Activated CD4-positive, alpha-beta T cell treated with anti-CD3 and anti-CD28 coated beads, Interleukin-2, amount 10 ng/mL, durations not matched to agents 24 days and 14 days (primary cell): ENCODE results near the gene ONECUT3. TPM values are rescaled to one million over a fixed set of nuclear protein-coding genes. Genes with fewer than 3 reads are reported as not detected.

ENCODE experiments used
- DNase-seq: peaks from one replicate; pipeline ENCODE4 v3.0.0; 2022
- H3K27ac Mint-ChIP-seq: one replicate; pipeline ENCODE4 v1.8.0; 2022; ENCODE audit warnings: mild to moderate bottlenecking, mixed read lengths
- H3K27me3 Mint-ChIP-seq: one replicate; pipeline ENCODE4 v1.8.0; 2022; ENCODE audit warnings: mixed read lengths
- H3K36me3 Mint-ChIP-seq: one replicate; pipeline ENCODE4 v1.8.0; 2022; ENCODE audit warnings: low read depth, mild to moderate bottlenecking, mixed read lengths
- H3K4me1 Mint-ChIP-seq: one replicate; pipeline ENCODE4 v1.8.0; 2021; ENCODE audit warnings: mixed read lengths
- H3K4me3 Mint-ChIP-seq: one replicate; pipeline ENCODE4 v1.8.0; 2022; ENCODE audit warnings: mild to moderate bottlenecking, moderate library complexity, mixed read lengths
- H3K9me3 Mint-ChIP-seq: one replicate; pipeline ENCODE4 v1.8.0; 2021; ENCODE audit warnings: mixed read lengths
- intact Hi-C: fragments of 100-400 bp; cut with micrococcal nuclease; formaldehyde crosslinking; loops from one replicate; pipeline ENCODE4 v1.15.1; 2023
- total RNA-seq: library from RNA; stranded (reverse); gene quantifications from 2 replicates; pipeline ENCODE4 v1.2.3, GENCODE V29; 2022

Gene ONECUT3
- total RNA-seq, 1 donor from 2014 or later: not detected

DNA sequence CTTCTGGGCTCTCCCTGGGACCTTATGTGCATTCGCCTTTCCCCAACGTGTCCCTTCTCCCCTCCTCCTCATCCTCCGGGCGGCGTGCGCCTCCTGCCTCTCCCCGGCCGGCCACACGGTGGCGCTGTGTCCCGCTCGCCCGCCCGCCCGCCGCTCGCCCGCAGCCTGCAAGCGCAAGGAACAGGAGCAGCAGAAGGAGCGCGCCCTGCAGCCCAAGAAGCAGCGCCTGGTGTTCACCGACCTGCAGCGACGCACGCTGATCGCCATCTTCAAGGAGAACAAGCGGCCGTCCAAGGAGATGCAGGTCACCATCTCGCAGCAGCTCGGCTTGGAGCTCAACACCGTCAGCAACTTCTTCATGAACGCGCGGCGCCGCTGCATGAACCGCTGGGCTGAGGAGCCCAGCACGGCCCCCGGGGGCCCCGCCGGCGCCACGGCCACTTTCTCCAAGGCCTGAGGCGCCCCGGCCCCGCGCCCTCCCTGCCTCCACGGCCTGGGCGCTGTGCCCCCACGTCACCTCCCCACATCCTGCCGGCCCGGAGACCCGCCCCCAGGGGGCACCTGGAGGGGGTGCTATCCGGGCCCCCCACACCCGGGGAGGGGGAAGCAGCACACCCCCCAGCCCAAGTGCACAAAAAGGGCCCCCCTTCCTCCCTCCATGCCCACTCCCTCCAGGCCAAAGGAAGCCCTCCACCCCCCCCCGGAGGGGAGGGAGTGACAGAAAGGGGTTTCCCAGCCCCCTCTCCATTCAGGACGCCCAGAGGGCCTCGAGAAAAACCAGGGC lies 21.9 kb downstream of the ONECUT3 start:
- intact Hi-C loops: no loop called here
- H3K4me3 Mint-ChIP-seq: no peak overlapping the region
- H3K4me1 Mint-ChIP-seq: no peaks in the 10 kb centered on the region
- H3K9me3 Mint-ChIP-seq: peaks cover 4% of the 10 kb centered on the region
- peaks cover 5% of the 10 kb centered on the region for H3K36me3 Mint-ChIP-seq
- no peak for DNase-seq
- H3K27me3 Mint-ChIP-seq: peaks cover 51% of the 10 kb centered on the region
- no peak overlapping the region for H3K27ac Mint-ChIP-seq

DNA sequence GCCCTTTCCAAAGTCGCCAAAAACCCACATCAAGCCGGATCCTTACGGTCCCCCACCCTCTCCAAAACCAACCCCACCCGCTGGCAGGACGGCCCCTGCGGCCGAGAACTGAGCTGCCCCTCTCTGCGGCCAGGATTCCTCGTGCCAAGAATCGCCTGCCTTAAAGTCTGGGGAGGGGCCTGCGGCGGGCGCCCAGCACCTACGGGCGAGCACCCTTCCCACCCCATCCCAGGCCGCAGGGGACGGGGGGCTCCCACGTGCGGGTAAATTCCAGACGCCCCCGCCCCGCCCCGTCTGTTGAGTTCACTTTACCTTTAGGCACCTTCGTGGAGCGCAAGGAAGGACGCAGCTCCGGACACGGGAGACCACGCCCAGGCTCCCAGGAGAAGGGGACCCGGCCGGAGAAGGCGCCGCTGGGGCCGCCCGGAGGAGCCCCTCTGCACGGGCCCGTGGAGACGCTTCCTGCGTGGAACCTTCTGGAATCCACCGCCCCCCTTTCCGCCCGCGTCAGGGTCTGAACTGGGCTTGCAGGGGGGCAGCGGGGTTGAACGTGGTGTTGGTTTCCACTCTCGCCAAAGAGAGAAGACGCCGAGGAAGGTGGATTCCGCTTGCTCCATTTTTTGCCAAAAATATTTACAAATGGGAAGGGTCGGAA lies 22.8 kb downstream of the ONECUT3 start:
- no peak for DNase-seq
- peaks cover 5% of the 10 kb centered on the region for H3K36me3 Mint-ChIP-seq
- no peaks in the 10 kb centered on the region for H3K9me3 Mint-ChIP-seq
- peaks cover 47% of the 10 kb centered on the region for H3K27me3 Mint-ChIP-seq
- H3K27ac Mint-ChIP-seq: no peak overlapping the region
- no peaks in the 10 kb centered on the region for H3K4me1 Mint-ChIP-seq
- no peak overlapping the region for H3K4me3 Mint-ChIP-seq
- intact Hi-C loops: no loop called here

- H3K9me3 Mint-ChIP-seq: no peaks in the 10 kb centered on the region
- no peak overlapping the region for H3K4me3 Mint-ChIP-seq
- peaks cover 43% of the 10 kb centered on the region for H3K27me3 Mint-ChIP-seq
- DNase-seq: no peak
- H3K4me1 Mint-ChIP-seq: no peaks in the 10 kb centered on the region
- no peak overlapping the region for H3K27ac Mint-ChIP-seq
- peaks cover 5% of the 10 kb centered on the region for H3K36me3 Mint-ChIP-seq
- intact Hi-C loops: no loop called here
Measured at GRCh38 chr19:1776606-1777147, 23.4 kb downstream of the ONECUT3 start.

DNA sequence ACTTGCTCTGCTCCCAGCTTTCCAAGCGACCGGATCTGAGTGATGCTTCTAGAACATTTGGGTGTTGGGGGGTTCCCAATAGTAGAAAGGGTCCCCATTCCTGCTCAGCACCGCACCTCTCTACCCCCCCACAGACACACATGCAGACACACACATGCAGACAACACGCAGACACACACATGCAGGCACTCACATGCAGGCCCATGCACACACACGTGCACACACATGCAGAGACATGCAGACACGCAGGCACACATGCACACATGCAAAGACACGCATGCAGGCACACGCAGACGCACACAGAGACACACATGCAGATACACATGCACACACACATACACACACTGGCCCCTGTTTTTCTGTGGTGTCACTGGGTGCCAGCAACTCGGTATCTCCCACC lies 23.8 kb downstream of the ONECUT3 start:
- H3K36me3 Mint-ChIP-seq: peaks cover 5% of the 10 kb centered on the region
- no peaks in the 10 kb centered on the region for H3K4me1 Mint-ChIP-seq
- no peak overlapping the region for H3K27ac Mint-ChIP-seq
- intact Hi-C loops: no loop called here
- no peaks in the 10 kb centered on the region for H3K9me3 Mint-ChIP-seq
- H3K27me3 Mint-ChIP-seq: peaks cover 43% of the 10 kb centered on the region
- H3K4me3 Mint-ChIP-seq: no peak overlapping the region
- no peak for DNase-seq

- Mint-ChIP-seq H3K27me3 (peaks cover 37% of the 10 kb centered on the region), H3K4me1 (no peaks in the 10 kb centered on the region), H3K9me3 (no peaks in the 10 kb centered on the region), H3K27ac (no peak overlapping the region), H3K4me3 (no peak overlapping the region), H3K36me3 (peaks cover 5% of the 10 kb centered on the region)
- no peak for DNase-seq
- intact Hi-C loops: no loop called here
Measured at GRCh38 chr19:1779574-1779973, 26.3 kb downstream of the ONECUT3 start.

- intact Hi-C loops: no loop called here
- H3K36me3 Mint-ChIP-seq: peaks cover 5% of the 10 kb centered on the region
- H3K4me3 Mint-ChIP-seq: no peak overlapping the region
- no peak for DNase-seq
- H3K27me3 Mint-ChIP-seq: peaks cover 37% of the 10 kb centered on the region
- no peaks in the 10 kb centered on the region for H3K4me1 Mint-ChIP-seq
- H3K9me3 Mint-ChIP-seq: no peaks in the 10 kb centered on the region
- no peak overlapping the region for H3K27ac Mint-ChIP-seq
Measured at GRCh38 chr19:1780272-1780958, 27.1 kb downstream of the ONECUT3 start.

- intact Hi-C loops: no loop called here
- Mint-ChIP-seq H3K36me3 (no peaks in the 10 kb centered on the region), H3K27ac (no peak overlapping the region), H3K9me3 (no peaks in the 10 kb centered on the region), H3K4me1 (no peaks in the 10 kb centered on the region), H3K27me3 (peaks cover 27% of the 10 kb centered on the region), H3K4me3 (no peak overlapping the region)
- no peak for DNase-seq
Measured at GRCh38 chr19:1782521-1782920, 29.2 kb downstream of the ONECUT3 start.

DNA sequence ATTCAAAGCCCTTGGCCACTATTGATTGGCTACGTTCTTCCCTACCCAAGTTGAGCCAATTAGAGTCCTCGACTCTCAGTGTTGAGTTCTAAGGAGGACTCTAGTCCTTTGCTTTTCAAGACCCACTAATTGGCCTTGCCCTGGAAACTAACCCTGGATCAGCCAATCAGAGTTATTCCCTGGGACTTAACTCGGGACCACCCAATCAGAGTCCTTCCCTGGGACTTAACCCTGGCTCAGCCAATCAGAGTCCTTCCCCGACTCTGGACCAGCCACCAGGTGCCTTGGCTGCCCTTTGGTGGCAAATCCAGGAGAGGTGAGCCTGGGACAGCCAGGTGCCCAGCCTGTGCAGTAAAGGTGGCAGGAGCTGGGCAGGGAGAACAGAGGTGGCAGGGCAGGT lies 30.0 kb downstream of the ONECUT3 start:
- no peak for DNase-seq
- Mint-ChIP-seq H3K36me3 (no peaks in the 10 kb centered on the region), H3K4me1 (no peaks in the 10 kb centered on the region), H3K27me3 (peaks cover 23% of the 10 kb centered on the region), H3K4me3 (no peak overlapping the region), H3K27ac (no peak overlapping the region), H3K9me3 (no peaks in the 10 kb centered on the region)
- intact Hi-C loops: no loop called here

DNA sequence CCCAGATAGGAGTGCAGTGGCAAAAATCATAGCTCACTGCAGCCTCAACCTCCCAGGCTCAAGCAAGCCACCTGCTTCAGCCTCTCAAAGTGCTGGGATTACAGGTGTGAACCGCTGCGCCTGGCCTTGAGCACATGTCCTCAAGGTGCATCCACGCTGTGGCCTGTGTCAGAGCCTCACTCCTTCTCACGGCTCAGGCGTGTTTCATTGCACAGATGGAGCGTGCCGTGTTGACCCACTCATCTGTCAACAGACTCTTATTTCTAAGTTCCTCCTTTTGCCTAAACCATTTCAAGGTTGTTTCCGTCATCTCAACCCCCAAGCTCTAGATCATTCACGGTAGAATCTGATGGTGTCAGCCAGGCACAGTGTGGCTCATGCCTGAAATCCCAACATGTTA lies 30.6 kb downstream of the ONECUT3 start:
- Mint-ChIP-seq H3K27ac (no peak overlapping the region), H3K4me1 (no peaks in the 10 kb centered on the region), H3K9me3 (no peaks in the 10 kb centered on the region), H3K27me3 (peaks cover 19% of the 10 kb centered on the region), H3K36me3 (no peaks in the 10 kb centered on the region), H3K4me3 (no peak overlapping the region)
- no peak for DNase-seq
- intact Hi-C loops: no loop called here

GRCh38 chr19:1785310-1785709 lies 32.0 kb downstream of the ONECUT3 start:
- Mint-ChIP-seq H3K4me1 (no peaks in the 10 kb centered on the region), H3K9me3 (no peaks in the 10 kb centered on the region), H3K27me3 (peaks cover 8% of the 10 kb centered on the region), H3K4me3 (no peak overlapping the region), H3K36me3 (no peaks in the 10 kb centered on the region), H3K27ac (no peak overlapping the region)
- intact Hi-C loops: no loop called here
- DNase-seq: no peak

- no peaks in the 10 kb centered on the region for H3K9me3 Mint-ChIP-seq
- H3K36me3 Mint-ChIP-seq: no peaks in the 10 kb centered on the region
- peaks cover 6% of the 10 kb centered on the region for H3K27me3 Mint-ChIP-seq
- no peak for DNase-seq
- H3K4me3 Mint-ChIP-seq: no peak overlapping the region
- H3K27ac Mint-ChIP-seq: no peak overlapping the region
- intact Hi-C loops: no loop called here
- no peaks in the 10 kb centered on the region for H3K4me1 Mint-ChIP-seq
Measured at GRCh38 chr19:1786668-1787067, 33.4 kb downstream of the ONECUT3 start.

DNA sequence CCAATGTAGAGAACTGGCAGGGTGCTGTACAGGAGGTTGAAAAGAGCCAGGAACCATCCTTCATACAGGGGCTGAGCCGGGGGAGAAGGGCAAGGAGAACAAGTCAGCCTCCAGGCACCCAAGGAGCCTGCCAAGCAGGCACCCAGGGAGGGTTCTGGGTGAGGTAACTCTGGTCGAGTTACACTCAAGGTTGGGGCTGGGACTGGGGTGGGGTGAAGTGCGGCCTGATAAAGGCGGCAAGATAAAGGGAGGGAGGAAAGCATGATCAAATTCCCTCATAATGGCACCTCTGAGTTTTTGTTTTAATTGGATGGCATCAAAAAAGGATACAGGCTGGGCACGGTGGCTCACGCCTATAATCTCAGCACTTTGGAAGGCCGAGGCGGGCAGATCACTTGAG lies 33.8 kb downstream of the ONECUT3 start:
- Mint-ChIP-seq H3K4me3 (no peak overlapping the region), H3K27me3 (peaks cover 6% of the 10 kb centered on the region), H3K27ac (no peak overlapping the region), H3K9me3 (no peaks in the 10 kb centered on the region), H3K36me3 (no peaks in the 10 kb centered on the region), H3K4me1 (no peaks in the 10 kb centered on the region)
- no peak for DNase-seq
- intact Hi-C loops: no loop called here

DNA sequence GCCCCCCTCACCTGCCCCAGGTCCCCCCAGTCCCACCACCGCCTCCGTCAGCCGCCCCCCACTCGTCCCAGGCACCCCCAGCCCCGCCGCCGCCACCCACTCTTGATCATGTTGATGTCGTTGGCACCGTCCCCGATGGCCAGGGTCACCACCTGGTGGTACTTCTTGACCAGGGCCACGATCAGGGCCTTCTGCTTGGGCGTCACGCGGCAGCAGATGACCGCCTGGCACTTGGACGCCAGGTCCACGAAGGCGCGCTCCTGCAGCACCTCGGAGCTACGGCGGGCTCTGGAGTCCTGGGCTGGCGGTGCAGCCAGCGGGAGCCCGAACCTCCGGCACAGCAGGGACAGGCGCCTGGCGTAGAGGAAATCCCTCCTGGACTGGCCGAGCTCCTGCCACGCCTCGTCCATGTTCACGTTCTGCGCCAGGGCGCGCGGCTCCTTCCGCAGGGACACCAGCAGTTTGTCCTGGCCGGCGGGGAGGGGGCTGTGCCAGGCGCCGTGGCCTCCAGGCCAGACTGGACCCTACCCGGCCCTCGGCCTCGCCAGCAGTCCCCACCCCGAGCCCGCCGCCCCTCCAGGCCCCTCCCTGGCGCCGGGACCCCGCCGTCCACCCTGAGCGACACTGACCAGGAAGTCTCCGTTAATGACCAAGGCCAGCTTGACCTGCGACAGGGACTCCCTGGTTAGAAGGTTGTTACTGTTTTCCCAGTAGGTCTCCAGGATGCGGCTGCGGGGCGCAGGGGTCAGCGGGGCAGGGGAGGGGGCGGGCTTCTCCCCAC lies 36.1 kb downstream of the ONECUT3 start:
- Mint-ChIP-seq H3K27ac (no peak overlapping the region), H3K27me3 (peaks cover 2% of the 10 kb centered on the region), H3K4me3 (no peak overlapping the region), H3K9me3 (no peaks in the 10 kb centered on the region), H3K4me1 (no peaks in the 10 kb centered on the region), H3K36me3 (no peaks in the 10 kb centered on the region)
- DNase-seq: no peak
- intact Hi-C loops: no loop called here
